SK-N-MC (cell line): Measurements from ENCODE around the gene GSK3B.

ENCODE experiments used
- DNase-seq: peaks from one replicate; pipeline ENCODE4 v3.0.0-alpha.2; 2011; ENCODE audit warnings: low read depth, low spot score
- H3K27ac ChIP-seq: fragments of 200-600 bp; sonication (generic); 2 replicates; pipeline ENCODE4 v1.5.1; 2016; ENCODE audit warnings: mixed run types
- H3K36me3 ChIP-seq: fragments of 200-600 bp; sonication (generic); 2 replicates; pipeline ENCODE4 v1.6.1; 2017; ENCODE audit warnings: antibody characterized with exemption, low read length, mixed read lengths; ENCODE audit not compliant: insufficient read depth
- H3K4me3 ChIP-seq: fragments of 200-600 bp; sonication (generic); 2 replicates; pipeline ENCODE4 v1.5.1; 2016
- H3K9ac ChIP-seq: fragments of 200-600 bp; sonication (generic); 2 replicates; pipeline ENCODE4 v1.8.0; 2017; ENCODE audit warnings: mixed run types, mixed read lengths; ENCODE audit not compliant: insufficient read length
- H3K9me3 ChIP-seq: fragments of 200-600 bp; sonication (generic); 2 replicates; pipeline ENCODE4 v1.6.1; 2017; ENCODE audit warnings: low read depth, mild to moderate bottlenecking, antibody characterized with exemption, low read length, moderate library complexity, mixed read lengths
- EZH2 ChIP-seq: fragments of 200-600 bp; sonication (generic); IDR thresholded peaks from one replicate; pipeline ENCODE4 v1.6.1; 2017; ENCODE audit warnings: antibody characterized with exemption
- FOXP2 ChIP-seq: optimal IDR thresholded peaks from 2 replicates; pipeline ENCODE3; 2011; ENCODE audit warnings: mild to moderate bottlenecking, moderate library complexity; ENCODE audit not compliant: insufficient read depth; ENCODE audit errors: extremely low read length, control extremely low read depth
- POLR2AphosphoS5 ChIP-seq: IDR thresholded peaks from 2 replicates; pipeline ENCODE4 v1.6.1; 2012; ENCODE audit warnings: mild to moderate bottlenecking, low read depth, low read length, borderline replicate concordance

Gene GSK3B

GRCh38 chr3:120047686-120048085 lies 46.6 kb downstream of the GSK3B start:
- TF ChIP-seq FOXP2, result no peak
- TF ChIP-seq POLR2AphosphoS5, result no peak
- no peak for TF ChIP-seq EZH2
- no peak for DNase-seq
- Histone ChIP-seq H3K9me3 (no peaks in the 10 kb centered on the region), H3K4me3 (no peak overlapping the region), H3K36me3 (no peaks in the 10 kb centered on the region; the same call in 1 of the 2 replicates), H3K27ac (no peak overlapping the region), H3K9ac (no peak overlapping the region)

- no peak for DNase-seq
- peaks cover 10% of the 10 kb centered on the region for H3K36me3 ChIP-seq
- no peak overlapping the region for H3K27ac ChIP-seq
- H3K9me3 ChIP-seq, result peaks cover 16% of the 10 kb centered on the region; the same call in 1 of the 2 replicates
- TF ChIP-seq POLR2AphosphoS5 (no peak), FOXP2 (no peak), EZH2 (no peak)
- H3K9ac ChIP-seq, result no peak overlapping the region
- no peak overlapping the region for H3K4me3 ChIP-seq
Measured at GRCh38 chr3:120040813-120041377, 53.4 kb downstream of the GSK3B start.

GRCh38 chr3:120039642-120040610 lies 54.3 kb downstream of the GSK3B start:
- no peak for DNase-seq
- peaks cover 10% of the 10 kb centered on the region for H3K36me3 ChIP-seq
- peaks cover 16% of the 10 kb centered on the region; the same call in 1 of the 2 replicates for H3K9me3 ChIP-seq
- TF ChIP-seq EZH2 (no peak), FOXP2 (no peak), POLR2AphosphoS5 (no peak)
- H3K9ac ChIP-seq, result no peak overlapping the region
- H3K27ac ChIP-seq, result no peak overlapping the region
- H3K4me3 ChIP-seq, result no peak overlapping the region

GRCh38 chr3:120033596-120033995 lies 60.7 kb downstream of the GSK3B start:
- no peak for DNase-seq
- H3K4me3 ChIP-seq, result no peak overlapping the region
- H3K36me3 ChIP-seq, result no peaks in the 10 kb centered on the region
- no peak overlapping the region for H3K27ac ChIP-seq
- TF ChIP-seq POLR2AphosphoS5, result no peak
- TF ChIP-seq FOXP2, result no peak
- no peak for TF ChIP-seq EZH2
- peaks cover 4% of the 10 kb centered on the region; the same call in 1 of the 2 replicates for H3K9me3 ChIP-seq
- H3K9ac ChIP-seq, result no peak overlapping the region

- TF ChIP-seq EZH2 (no peak), POLR2AphosphoS5 (no peak), FOXP2 (no peak)
- Histone ChIP-seq H3K36me3 (no peaks in the 10 kb centered on the region), H3K27ac (no peak overlapping the region), H3K9me3 (no peaks in the 10 kb centered on the region; the same call in 1 of the 2 replicates), H3K4me3 (no peak overlapping the region), H3K9ac (no peak overlapping the region)
- no peak for DNase-seq
Measured at GRCh38 chr3:120031561-120031960, 62.7 kb downstream of the GSK3B start.

- Histone ChIP-seq H3K36me3 (no peaks in the 10 kb centered on the region), H3K4me3 (no peak overlapping the region), H3K27ac (no peak overlapping the region), H3K9me3 (no peaks in the 10 kb centered on the region), H3K9ac (no peak overlapping the region)
- TF ChIP-seq POLR2AphosphoS5 (no peak), FOXP2 (no peak), EZH2 (no peak)
- no peak for DNase-seq
Measured at GRCh38 chr3:120029749-120030148, 64.5 kb downstream of the GSK3B start.

GRCh38 chr3:120028271-120029047 lies 65.8 kb downstream of the GSK3B start:
- Histone ChIP-seq H3K36me3 (no peaks in the 10 kb centered on the region), H3K9ac (no peak overlapping the region), H3K27ac (no peak overlapping the region), H3K4me3 (no peak overlapping the region), H3K9me3 (no peaks in the 10 kb centered on the region)
- TF ChIP-seq EZH2, result no peak
- TF ChIP-seq POLR2AphosphoS5, result no peak
- no peak for TF ChIP-seq FOXP2
- DNase-seq, result no peak

GRCh38 chr3:120027226-120027625 lies 67.0 kb downstream of the GSK3B start:
- DNase-seq, result no peak
- H3K27ac ChIP-seq, result no peak overlapping the region
- no peak overlapping the region for H3K9ac ChIP-seq
- no peaks in the 10 kb centered on the region for H3K36me3 ChIP-seq
- H3K4me3 ChIP-seq, result no peak overlapping the region
- H3K9me3 ChIP-seq, result no peaks in the 10 kb centered on the region
- TF ChIP-seq POLR2AphosphoS5 (no peak), FOXP2 (no peak), EZH2 (no peak)
